ENCODE results near the gene JUND.

Gene JUND

GRCh38 chr19:18308051-18308947 lies 26.9 kb upstream of the JUND start:
- FAIRE-seq, result no peak

GRCh38 chr19:18307271-18307681 lies 25.9 kb upstream of the JUND start:
- FAIRE-seq, result no peak

- no peak for FAIRE-seq
Observed at GRCh38 chr19:18306888-18307260, 25.5 kb upstream of the JUND start.

- no peak for FAIRE-seq
Observed at GRCh38 chr19:18306209-18306887, 24.9 kb upstream of the JUND start.

GRCh38 chr19:18304458-18305310 lies 23.3 kb upstream of the JUND start:
- FAIRE-seq, result no peak

GRCh38 chr19:18304208-18304457 lies 22.7 kb upstream of the JUND start:
- FAIRE-seq, result no peak

- FAIRE-seq, result no peak
Observed at GRCh38 chr19:18301718-18302111, 20.3 kb upstream of the JUND start.

GRCh38 chr19:18300930-18301717 lies 19.7 kb upstream of the JUND start:
- FAIRE-seq, result no peak

- no peak for FAIRE-seq
Observed at GRCh38 chr19:18299654-18300053, 18.2 kb upstream of the JUND start.

GRCh38 chr19:18298601-18299000 lies 17.2 kb upstream of the JUND start:
- FAIRE-seq, result no peak

GRCh38 chr19:18297308-18297707 lies 15.9 kb upstream of the JUND start:
- FAIRE-seq, result no peak

- FAIRE-seq, result no peak
Observed at GRCh38 chr19:18295034-18295451, 13.6 kb upstream of the JUND start.

GRCh38 chr19:18294467-18294864 lies 13.0 kb upstream of the JUND start:
- no peak for FAIRE-seq

- FAIRE-seq, result no peak
Observed at GRCh38 chr19:18293642-18294466, 12.4 kb upstream of the JUND start.

- no peak for FAIRE-seq
Observed at GRCh38 chr19:18292810-18293641, 11.6 kb upstream of the JUND start.

GRCh38 chr19:18292462-18292809 lies 11.0 kb upstream of the JUND start:
- no peak for FAIRE-seq

- no peak for FAIRE-seq
Observed at GRCh38 chr19:18291590-18292461, 10.4 kb upstream of the JUND start.

- FAIRE-seq, result no peak
Observed at GRCh38 chr19:18291019-18291524, 9.7 kb upstream of the JUND start.

- no peak for FAIRE-seq
Observed at GRCh38 chr19:18290302-18291018, 9.0 kb upstream of the JUND start.
